A549 (cell line): ENCODE results near the gene TTYH3. TPM values are rescaled to one million over a fixed set of nuclear protein-coding genes. Genes with fewer than 3 reads are reported as not detected.

Experiments used
- ATAC-seq, 2 experiments: fragments of 200-7000 bp in 1 of 2; fragments of >200 bp in 1 of 2; cut with Nextera tagmentation in 1 of 2; cut with Tn5 transposase in 1 of 2; 3 replicates each; pipeline versions ENCODE4 v1.8.0 to v1.9.1; 2018 to 2020; ENCODE audit warnings: mild to moderate bottlenecking in 1 of 2, moderate library complexity in 1 of 2
- CTCF ChIA-PET: fragments of 300-600 bp; sonication (Branson Sonifier 250); formaldehyde crosslinking; extraction: SDS; loops from one replicate; lab custom pipeline; 2021; ENCODE audit warnings: antibody characterized with exemption, inconsistent platforms; lab: Yijun Ruan, JAX
- POLR2A ChIA-PET: fragments of 350-600 bp; formaldehyde crosslinking; extraction: SDS; loops from one replicate; lab custom pipeline; 2021; ENCODE audit warnings: antibody characterized with exemption, inconsistent platforms; lab: Yijun Ruan, JAX
- DNase-seq, 2 experiments: peaks; one replicate each; pipeline versions ENCODE4 v3.0.0 to v3.0.0-alpha.2; 2011 to 2016; ENCODE audit warnings: low read depth in 1 of 2, low spot score in 1 of 2
- FAIRE-seq: peaks from 2 replicates; lab custom pipeline; 2011; peaks lifted over from hg19 to GRCh38; lab: Jason Lieb, UNC
- H3K27ac ChIP-seq, 2 experiments: fragments of >200 bp; sonication (Bioruptor Twin); formaldehyde crosslinking; 3 replicates each; pipeline ENCODE4 v1.5.1; 2016 to 2017
- H3K4me1 ChIP-seq: fragments of >200 bp; sonication (Bioruptor Twin); formaldehyde crosslinking; 3 replicates; pipeline ENCODE4 v1.6.1; 2016
- H3K4me2 ChIP-seq: fragments of >200 bp; sonication (Bioruptor Twin); formaldehyde crosslinking; 3 replicates; pipeline ENCODE4 v1.6.1; 2016
- H3K4me3 ChIP-seq: fragments of >200 bp; sonication (Bioruptor Twin); formaldehyde crosslinking; 3 replicates; pipeline ENCODE4 v1.5.1; 2016
- H3K9me3 ChIP-seq: fragments of >200 bp; sonication (Bioruptor Twin); formaldehyde crosslinking; 3 replicates; pipeline ENCODE4 v1.6.1; 2016
- BHLHE40 ChIP-seq: IDR thresholded peaks from 2 replicates; pipeline ENCODE4 v1.6.1; 2012; ENCODE audit warnings: low read depth, low read length, inconsistent platforms
- CBX2 ChIP-seq: fragments of 200-600 bp; sonication (generic); IDR thresholded peaks from 2 replicates; pipeline ENCODE4 v1.6.1; 2016; ENCODE audit warnings: low read depth, mild to moderate bottlenecking, borderline replicate concordance
- CBX8 ChIP-seq: fragments of 200-600 bp; sonication (generic); IDR thresholded peaks from 2 replicates; pipeline ENCODE4 v1.6.1; 2016
- EHF ChIP-seq: fragments of 250-450 bp; sonication (Bioruptor Pico); IDR thresholded peaks from 2 replicates; pipeline ENCODE4 v1.5.0; 2020; ENCODE audit warnings: mild to moderate bottlenecking
- FOSB ChIP-seq: fragments of 250-450 bp; sonication (Bioruptor Pico); IDR thresholded peaks from 2 replicates; pipeline ENCODE4 v1.5.0; 2020; ENCODE audit warnings: mild to moderate bottlenecking, moderate library complexity
- FOXS1 ChIP-seq: fragments of 250-450 bp; sonication (Bioruptor Pico); IDR thresholded peaks from 2 replicates; pipeline ENCODE4 v1.5.0; 2020; ENCODE audit warnings: mild to moderate bottlenecking, moderate library complexity
- GATA3 ChIP-seq: IDR thresholded peaks from 2 replicates; pipeline ENCODE4 v1.6.1; 2012; ENCODE audit warnings: borderline replicate concordance
- HEYL ChIP-seq: fragments of 250-450 bp; sonication (Bioruptor Pico); IDR thresholded peaks from 2 replicates; pipeline ENCODE4 v1.8.0; 2021; ENCODE audit warnings: mild to moderate bottlenecking, moderate library complexity
- HOXB5 ChIP-seq: fragments of 250-450 bp; sonication (Bioruptor Pico); IDR thresholded peaks from 2 replicates; pipeline ENCODE4 v1.5.0; 2020; ENCODE audit warnings: mild to moderate bottlenecking, moderate library complexity
- JUN ChIP-seq, 2 experiments: fragments of >200 bp; sonication (Bioruptor Twin); formaldehyde crosslinking; IDR thresholded peaks; 2 replicates in 1 of 2; 3 replicates in 1 of 2; pipeline ENCODE4 v1.6.1; 2016 to 2017
- KDM5A ChIP-seq: fragments of 200-600 bp; sonication (generic); IDR thresholded peaks from 2 replicates; pipeline ENCODE4 v1.6.1; 2016; ENCODE audit warnings: antibody characterized with exemption, mild to moderate bottlenecking
- MAFK ChIP-seq: fragments of 450-650 bp; IDR thresholded peaks from 2 replicates; pipeline ENCODE4 v1.6.1; 2014; ENCODE audit not compliant: partially characterized antibody
- NPAS2 ChIP-seq: fragments of 250-450 bp; sonication (Bioruptor Pico); IDR thresholded peaks from 2 replicates; pipeline ENCODE4 v1.8.0; 2022; ENCODE audit warnings: mild to moderate bottlenecking, moderate library complexity, borderline replicate concordance
- POLR2A ChIP-seq: IDR thresholded peaks from 2 replicates; pipeline ENCODE4 v1.6.1; 2012; ENCODE audit warnings: mild to moderate bottlenecking, low read length
- POLR2AphosphoS2 ChIP-seq: conservative IDR thresholded peaks from 2 replicates; pipeline ENCODE4 v1.6.1; 2012; ENCODE audit warnings: low read length, improper control_type of control experiment, inconsistent platforms
- RAD21 ChIP-seq, 2 experiments: fragments of >200 bp in 1 of 2; sonication (Bioruptor Twin) in 1 of 2; formaldehyde crosslinking in 1 of 2; IDR thresholded peaks in 1 of 2; conservative IDR thresholded peaks in 1 of 2; 2 replicates in 1 of 2; 3 replicates in 1 of 2; pipeline ENCODE4 v1.6.1; 2012 to 2018; ENCODE audit warnings: inconsistent platforms in 1 of 2
- RARB ChIP-seq: fragments of 250-450 bp; sonication (Bioruptor Pico); IDR thresholded peaks from 2 replicates; pipeline ENCODE4 v1.8.0; 2021; ENCODE audit warnings: mild to moderate bottlenecking, moderate library complexity
- RCOR1 ChIP-seq: fragments of 150-350 bp; IDR thresholded peaks from 2 replicates; pipeline ENCODE4 v1.6.1; 2014; ENCODE audit warnings: antibody characterized with exemption, low read length, low read depth
- SMC3 ChIP-seq: fragments of >200 bp; sonication (Bioruptor Twin); formaldehyde crosslinking; IDR thresholded peaks from 3 replicates; pipeline ENCODE4 v1.6.1; 2018; ENCODE audit warnings: inconsistent platforms
- WGBS: methylation state at CpG from one replicate; pipeline ENCODE4 v1.1.6; 2017; ENCODE audit errors: missing lambda C conversion rate; 5-methylcytosine and 5-hydroxymethylcytosine counted together
- polyA plus RNA-seq, 4 experiments: library from polyadenylated mRNA; depleted of rRNA in 3 of 4; stranded (reverse); fragments of >200 nt; fragmentation: RNase III in 1 of 4; extraction: RNeasy Plus Mini Kit Qiagen cat#74134 plus additional on column Dnase treatment in 1 of 4; gene quantifications; 2 replicates in 3 of 4; 3 replicates in 1 of 4; pipeline ENCODE4 v1.2.3, GENCODE V29; 2011 to 2017
- TF ChIP-seq, protein P1 (sequence below): fragments of >200 bp; sonication (Bioruptor Twin); formaldehyde crosslinking; IDR thresholded peaks from 3 replicates; pipeline ENCODE4 v1.5.1; 2016
- TF ChIP-seq, protein P2 (sequence below): fragments of 450-650 bp; IDR thresholded peaks from 2 replicates; pipeline ENCODE4 v1.6.1; 2014; ENCODE audit warnings: antibody characterized with exemption

Gene TTYH3
- polyA plus RNA-seq, 2 of the 4 experiments (the other 2 are of a cell fraction), result 11.3 to 43.6 TPM

DNA sequence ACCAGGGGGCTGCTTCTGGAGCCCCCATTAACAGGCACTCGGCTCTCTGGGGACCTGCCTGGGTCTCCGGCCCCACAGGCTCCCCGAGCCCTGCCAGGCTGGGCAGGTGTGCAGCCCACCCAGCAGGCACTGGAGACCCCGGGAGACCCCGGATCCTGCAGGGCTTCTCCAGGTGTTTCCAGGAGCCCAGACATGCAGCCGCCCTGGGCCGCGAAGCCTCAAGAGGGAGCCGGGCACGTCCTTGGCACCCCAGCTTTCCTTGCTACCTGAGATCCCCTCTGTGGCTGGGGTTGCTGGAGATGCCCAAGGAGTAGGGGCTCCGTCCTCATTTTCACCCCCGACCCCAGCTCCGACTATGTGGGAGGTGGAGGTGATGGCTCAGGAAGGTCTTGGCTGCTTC lies 48.5 kb downstream of the TTYH3 start:
- TF ChIP-seq CBX8 (no peak), POLR2A (no peak), FOXS1 (CRISPR knock-in tag) (no peak), NPAS2 (no peak), RARB (no peak), JUN (IDR thresholded peaks at IDR 0.05) (no peak), MAFK (no peak), RCOR1 (no peak), CBX2 (no peak), KDM5A (no peak), HEYL (CRISPR knock-in tag) (no peak), POLR2AphosphoS2 (no peak), BHLHE40 (no peak), GATA3 (no peak), EHF (CRISPR knock-in tag) (no peak)
- TF ChIP-seq, protein P1, sequence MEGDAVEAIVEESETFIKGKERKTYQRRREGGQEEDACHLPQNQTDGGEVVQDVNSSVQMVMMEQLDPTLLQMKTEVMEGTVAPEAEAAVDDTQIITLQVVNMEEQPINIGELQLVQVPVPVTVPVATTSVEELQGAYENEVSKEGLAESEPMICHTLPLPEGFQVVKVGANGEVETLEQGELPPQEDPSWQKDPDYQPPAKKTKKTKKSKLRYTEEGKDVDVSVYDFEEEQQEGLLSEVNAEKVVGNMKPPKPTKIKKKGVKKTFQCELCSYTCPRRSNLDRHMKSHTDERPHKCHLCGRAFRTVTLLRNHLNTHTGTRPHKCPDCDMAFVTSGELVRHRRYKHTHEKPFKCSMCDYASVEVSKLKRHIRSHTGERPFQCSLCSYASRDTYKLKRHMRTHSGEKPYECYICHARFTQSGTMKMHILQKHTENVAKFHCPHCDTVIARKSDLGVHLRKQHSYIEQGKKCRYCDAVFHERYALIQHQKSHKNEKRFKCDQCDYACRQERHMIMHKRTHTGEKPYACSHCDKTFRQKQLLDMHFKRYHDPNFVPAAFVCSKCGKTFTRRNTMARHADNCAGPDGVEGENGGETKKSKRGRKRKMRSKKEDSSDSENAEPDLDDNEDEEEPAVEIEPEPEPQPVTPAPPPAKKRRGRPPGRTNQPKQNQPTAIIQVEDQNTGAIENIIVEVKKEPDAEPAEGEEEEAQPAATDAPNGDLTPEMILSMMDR, result no peak
- TF ChIP-seq, protein P2, sequence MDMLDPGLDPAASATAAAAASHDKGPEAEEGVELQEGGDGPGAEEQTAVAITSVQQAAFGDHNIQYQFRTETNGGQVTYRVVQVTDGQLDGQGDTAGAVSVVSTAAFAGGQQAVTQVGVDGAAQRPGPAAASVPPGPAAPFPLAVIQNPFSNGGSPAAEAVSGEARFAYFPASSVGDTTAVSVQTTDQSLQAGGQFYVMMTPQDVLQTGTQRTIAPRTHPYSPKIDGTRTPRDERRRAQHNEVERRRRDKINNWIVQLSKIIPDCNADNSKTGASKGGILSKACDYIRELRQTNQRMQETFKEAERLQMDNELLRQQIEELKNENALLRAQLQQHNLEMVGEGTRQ, result no peak
- TF ChIP-seq, all 56 proteins: peak for 0
- 33% methylated on average over 4 of the region's 13 CpGs for WGBS
- Histone ChIP-seq H3K4me1 (no peaks in the 10 kb centered on the region), H3K4me2 (peak overlapping the region; percentile 43; the same call in 2 of the 3 replicates), H3K4me3 (no peak overlapping the region), H3K9me3 (no peaks in the 10 kb centered on the region), H3K27ac (no peak overlapping the region)
- ChIA-PET CTCF (interaction anchor here (0.5 to 6.5 kb wide), 33 partner anchors 11 to 235 kb away, joined by 3 to 108 read pairs (median 6); partner anchors contain the start of gene TTYH3), POLR2A (no interaction called here)
- FAIRE-seq (no peak), ATAC-seq (peak; percentile 15 to 28; a peak in 3 of 6 replicates), DNase-seq (no peak)

DNA sequence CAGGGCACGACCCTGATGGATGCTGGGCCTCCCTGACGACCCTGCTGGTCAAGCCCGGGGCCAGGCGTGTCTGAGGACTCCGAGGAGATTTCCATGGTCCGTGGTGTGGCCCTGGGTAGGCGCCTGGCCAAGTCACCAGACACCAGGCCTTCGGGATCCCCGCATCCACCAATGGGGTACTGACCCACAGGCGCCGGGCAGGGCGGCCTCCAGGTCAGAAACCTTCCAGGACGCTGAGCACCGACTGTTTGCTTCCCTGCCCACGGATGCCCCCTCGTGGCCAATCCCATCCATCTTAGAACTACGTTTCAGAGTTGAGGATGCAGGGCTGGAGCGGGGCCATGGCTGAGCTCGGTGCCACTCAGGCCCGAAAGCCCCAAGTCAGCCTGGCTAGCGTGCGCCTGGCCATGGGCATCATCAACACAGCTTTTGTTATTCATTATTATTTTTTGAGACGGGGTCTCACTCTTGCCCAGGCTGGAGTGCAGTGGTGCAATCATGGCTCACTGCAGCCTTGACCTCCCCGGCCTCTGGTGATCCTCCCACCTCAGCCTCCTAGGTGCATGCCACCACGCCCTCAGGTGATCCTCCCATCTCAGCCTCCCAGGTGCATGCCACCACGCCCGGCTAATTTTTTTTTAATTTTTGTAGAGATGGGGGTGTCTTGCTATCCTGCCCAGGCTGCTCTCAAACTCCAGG lies 49.2 kb downstream of the TTYH3 start:
- Histone ChIP-seq H3K4me1 (no peaks in the 10 kb centered on the region), H3K9me3 (no peaks in the 10 kb centered on the region), H3K4me2 (peak overlapping the region; percentile 43), H3K27ac (no peak overlapping the region), H3K4me3 (no peak overlapping the region)
- ChIA-PET POLR2A (no interaction called here), CTCF (interaction anchor here (0.6 to 6.5 kb wide), 48 partner anchors 11 to 252 kb away, joined by 3 to 108 read pairs (median 4); partner anchors contain the start of gene GRIFIN)
- ATAC-seq (peak; percentile 82 to 94), FAIRE-seq (no peak)
- WGBS, result 12% methylated on average over 13 of the region's 27 CpGs
- TF ChIP-seq, protein P1, result peak; percentile 79
- TF ChIP-seq HOXB5 (CRISPR knock-in tag) (no peak), RAD21 (conservative IDR thresholded peaks at IDR 0.05 in 1 of 2, IDR thresholded peaks at IDR 0.05 in 1 of 2) (peak; percentile 83 to 88), SMC3 (peak; percentile 85), FOSB (CRISPR knock-in tag) (no peak), GATA3 (no peak)
- TF ChIP-seq, all 56 proteins: peak for 3
- DNase-seq, result peak; percentile 77 to 93
